GM21717 (cell line): ENCODE measurements around the gene ATG9B.
"Not testable (repeated sequence)": the region's sequence is repeated elsewhere in the genome, so short reads cannot be mapped to it uniquely, and the experiment has no call there.

Source experiments
- ATAC-seq: cut with Tn5 transposase; IDR thresholded peaks from one replicate; pipeline ENCODE4 v1.9.1; 2021; ENCODE audit warnings: mild to moderate bottlenecking, moderate library complexity; ENCODE audit not compliant: unreplicated experiment

Gene ATG9B

DNA sequence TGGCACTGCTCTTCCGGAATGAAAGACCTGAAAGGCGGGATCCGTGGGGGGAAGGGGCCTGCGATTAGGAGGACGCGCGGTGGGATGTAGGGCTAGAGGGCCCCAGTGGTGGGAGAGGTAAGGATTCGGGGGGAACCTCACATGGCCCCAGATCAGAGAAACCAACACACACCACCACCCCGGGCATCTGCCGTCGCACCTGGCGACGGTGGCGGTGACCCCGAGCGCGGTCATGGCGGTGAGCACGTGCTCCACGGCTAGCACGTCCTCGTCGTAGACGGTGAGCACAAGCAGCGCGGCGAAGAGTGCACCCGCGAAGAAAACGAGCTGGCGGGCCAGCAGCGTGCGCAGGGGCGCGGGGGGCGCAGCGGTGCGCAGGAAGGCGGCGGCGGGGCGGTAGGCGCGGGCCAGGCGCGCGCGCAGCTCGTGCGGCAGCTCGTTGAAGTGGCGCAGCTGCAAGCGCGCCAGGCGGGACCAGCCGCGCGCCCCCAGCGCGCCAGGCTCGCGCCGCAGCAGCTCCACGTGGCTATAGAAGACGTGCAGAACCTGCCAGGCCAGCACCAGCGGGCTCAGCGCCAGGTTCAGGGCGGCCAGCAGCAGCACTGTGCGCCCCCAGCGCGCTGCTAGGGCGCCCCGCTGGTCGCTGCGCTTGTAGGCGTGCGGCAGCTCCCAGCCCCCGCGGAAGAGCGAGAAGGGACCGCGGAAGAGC is 5.7 kb downstream of the ATG9B start:
- no peak for ATAC-seq

DNA sequence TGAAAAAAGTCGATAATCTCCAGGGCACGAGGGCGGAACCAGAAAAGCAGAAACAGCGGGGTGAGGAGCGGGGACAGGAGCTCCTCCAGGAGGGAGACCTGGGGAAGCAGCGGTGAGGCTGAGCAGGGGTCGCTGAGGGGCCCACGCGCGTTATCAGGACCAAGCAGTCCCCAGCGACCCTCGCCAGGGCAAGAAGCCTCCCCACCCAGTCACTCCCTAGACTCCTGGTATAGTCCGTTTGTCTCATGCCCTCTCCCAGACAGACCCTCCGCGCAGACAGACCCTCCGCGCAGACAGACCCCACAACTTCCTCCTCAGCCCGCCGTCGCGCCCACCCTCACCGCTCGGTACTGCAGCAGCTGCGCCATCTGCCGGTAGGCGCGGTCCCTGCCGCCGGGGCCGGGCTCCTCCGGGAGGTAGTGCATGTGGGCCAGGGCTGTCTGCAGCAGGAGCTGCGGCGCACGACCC is 6.3 kb downstream of the ATG9B start:
- ATAC-seq = no peak

DNA sequence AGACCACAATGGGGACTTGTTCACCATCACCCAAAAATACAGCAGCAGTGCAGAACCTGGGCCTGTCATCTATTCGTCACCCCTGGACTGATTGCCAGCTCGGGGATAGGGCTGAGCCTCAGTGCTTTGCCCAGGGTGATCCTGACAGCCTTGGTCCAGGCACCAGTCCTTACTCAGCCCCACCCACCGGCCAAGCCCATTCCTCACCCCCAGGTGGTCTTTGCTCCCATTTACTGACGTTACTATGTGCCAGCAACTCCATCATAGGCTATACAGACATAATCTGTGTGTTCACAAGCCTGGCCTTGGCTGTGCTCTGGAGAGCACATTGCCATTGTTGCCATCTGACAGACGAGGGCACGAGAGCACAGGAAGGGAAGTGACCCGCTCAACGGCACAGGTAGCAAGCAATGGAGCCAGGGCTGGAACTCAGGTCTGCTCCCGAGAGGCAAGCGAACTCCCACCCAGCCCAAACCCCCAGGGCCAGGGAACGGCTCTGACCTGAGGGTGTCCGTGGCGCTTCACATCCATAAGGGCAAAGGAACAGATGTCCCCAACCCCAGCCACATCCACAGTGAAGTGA is 6.8 kb downstream of the ATG9B start:
- ATAC-seq = no peak

DNA sequence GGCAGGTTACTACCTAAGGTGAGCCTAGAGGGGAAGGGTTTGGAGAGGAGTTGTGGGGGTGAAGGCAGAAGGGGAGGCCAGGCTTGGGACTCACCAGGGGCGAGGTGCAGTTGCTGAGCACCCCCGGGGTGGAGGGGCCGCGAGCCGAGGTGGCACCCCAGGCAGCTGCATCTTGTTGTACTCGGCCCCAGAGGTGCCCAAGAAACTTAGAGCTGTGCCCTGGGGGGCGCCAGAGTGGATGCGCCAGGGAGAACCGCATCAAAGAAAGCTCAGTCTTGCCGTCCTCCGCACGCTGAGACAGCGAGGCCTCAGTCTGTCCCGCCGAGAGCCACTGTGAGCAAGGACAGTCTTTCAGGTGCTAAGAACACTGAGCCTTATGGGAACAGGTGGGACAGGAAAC is 7.4 kb downstream of the ATG9B start:
- ATAC-seq = no peak

DNA sequence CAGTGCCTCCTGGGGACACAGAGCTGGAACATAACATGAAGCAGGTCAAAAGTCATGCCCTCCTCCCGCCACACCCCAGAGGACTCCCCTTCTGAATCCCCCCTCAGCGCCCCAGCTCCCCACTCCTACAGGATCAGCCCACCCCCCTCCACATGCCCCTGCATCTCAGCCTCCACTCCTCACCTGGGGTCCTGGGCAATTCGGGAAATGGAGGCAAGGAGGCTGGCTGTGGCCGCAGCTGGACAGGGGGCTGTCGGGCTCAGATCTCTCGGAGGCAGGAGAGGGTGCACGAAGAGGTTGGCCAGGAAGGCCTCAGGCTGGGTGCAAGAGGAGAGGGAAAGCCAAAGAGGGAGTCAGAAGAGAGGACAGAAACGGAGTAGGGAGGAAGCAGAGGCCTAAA is 7.8 kb downstream of the ATG9B start:
- ATAC-seq = no peak

DNA sequence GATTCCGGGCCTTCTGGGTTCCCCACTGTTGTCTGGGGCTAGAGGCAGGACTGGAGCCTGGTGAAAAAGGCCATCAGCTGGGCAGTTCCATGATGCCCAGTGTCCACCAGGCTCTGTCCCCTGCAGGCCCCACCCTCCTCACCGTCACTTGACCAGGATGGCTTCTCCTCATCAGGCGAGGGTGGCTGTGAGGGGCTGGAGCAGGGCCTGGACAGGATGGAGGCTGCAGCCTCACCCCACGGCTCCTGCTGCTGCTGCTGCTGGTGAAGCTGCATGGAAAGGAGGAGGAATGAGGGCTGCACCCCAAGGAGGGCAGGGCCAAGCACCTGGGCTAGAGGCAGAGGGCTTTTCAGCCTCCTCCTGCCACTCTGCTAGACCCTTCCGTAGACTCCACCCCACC is 8.3 kb downstream of the ATG9B start:
- ATAC-seq = no peak

DNA sequence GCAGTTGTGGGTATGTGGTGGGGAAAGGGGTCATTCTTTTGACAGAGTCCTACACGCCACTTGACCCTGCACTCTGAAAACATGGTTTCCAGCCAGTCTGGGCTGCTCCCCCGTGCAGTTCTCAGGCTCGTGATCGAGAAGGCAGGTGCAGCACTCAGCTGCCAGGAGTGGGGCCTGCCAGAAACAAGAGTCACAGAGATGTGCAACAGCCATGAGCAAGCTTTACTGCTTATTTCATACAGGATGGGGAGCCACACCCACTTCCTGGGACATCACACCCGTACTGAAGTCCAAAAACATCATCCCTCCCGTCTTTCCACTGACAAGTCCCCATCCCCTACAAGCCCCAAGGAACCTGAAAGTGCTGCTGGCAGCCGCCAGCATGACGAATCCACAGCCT is 9.3 kb downstream of the ATG9B start:
- ATAC-seq = no peak

DNA sequence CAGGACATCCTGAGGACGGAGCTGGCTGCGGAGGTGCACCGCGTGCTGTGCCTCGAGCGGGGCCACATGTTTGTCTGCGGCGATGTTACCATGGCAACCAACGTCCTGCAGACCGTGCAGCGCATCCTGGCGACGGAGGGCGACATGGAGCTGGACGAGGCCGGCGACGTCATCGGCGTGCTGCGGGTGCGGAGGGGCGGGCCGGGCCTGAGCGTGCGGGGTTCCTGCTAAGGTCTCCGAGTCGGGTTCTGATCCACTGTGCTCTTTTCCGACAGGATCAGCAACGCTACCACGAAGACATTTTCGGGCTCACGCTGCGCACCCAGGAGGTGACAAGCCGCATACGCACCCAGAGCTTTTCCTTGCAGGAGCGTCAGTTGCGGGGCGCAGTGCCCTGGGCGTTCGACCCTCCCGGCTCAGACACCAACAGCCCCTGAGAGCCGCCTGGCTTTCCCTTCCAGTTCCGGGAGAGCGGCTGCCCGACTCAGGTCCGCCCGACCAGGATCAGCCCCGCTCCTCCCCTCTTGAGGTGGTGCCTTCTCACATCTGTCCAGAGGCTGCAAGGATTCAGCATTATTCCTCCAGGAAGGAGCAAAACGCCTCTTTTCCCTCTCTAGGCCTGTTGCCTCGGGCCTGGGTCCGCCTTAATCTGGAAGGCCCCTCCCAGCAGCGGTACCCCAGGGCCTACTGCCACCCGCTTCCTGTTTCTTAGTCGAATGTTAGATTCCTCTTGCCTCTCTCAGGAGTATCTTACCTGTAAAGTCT is 10.4 kb downstream of the ATG9B start:
- ATAC-seq = no peak

DNA sequence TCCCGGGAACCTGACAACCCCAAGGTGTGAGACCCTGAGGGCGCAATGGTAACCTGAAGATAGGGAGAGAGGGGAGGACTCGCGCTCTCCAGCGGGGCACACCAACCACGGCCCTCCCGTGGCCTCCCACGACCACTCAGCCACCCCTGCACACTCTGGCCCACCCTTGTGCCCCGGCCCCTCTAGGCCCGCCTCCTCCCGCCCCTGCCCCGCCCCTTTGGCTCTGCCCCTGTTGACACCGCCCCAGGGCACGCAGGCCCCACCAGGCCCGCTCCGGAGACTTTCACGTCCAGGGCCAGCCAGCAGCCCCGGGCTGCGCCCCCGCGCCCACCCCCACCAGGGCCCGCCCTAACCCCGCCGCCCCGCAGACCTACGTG is 10.9 kb downstream of the ATG9B start:
- no peak for ATAC-seq

DNA sequence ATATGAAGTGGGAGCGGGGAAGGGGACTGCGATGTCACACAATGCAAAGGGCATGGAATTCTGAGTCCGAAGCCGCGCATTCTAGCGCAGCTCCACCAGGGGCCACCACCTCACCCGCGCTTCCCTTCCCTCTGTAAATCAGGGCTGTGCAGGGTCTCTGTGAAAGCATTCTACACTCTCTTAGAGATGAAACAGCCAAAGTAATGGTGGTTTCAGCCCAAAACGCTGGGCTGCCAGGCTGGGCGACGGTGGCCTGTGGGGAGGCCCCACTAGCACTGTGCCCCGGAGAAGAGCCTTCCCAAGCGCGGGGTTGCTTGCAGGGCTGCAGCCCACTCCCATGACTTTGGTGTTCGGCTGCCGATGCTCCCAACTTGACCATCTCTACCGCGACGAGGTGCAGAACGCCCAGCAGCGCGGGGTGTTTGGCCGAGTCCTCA is 11.4 kb downstream of the ATG9B start:
- ATAC-seq = no peak

DNA sequence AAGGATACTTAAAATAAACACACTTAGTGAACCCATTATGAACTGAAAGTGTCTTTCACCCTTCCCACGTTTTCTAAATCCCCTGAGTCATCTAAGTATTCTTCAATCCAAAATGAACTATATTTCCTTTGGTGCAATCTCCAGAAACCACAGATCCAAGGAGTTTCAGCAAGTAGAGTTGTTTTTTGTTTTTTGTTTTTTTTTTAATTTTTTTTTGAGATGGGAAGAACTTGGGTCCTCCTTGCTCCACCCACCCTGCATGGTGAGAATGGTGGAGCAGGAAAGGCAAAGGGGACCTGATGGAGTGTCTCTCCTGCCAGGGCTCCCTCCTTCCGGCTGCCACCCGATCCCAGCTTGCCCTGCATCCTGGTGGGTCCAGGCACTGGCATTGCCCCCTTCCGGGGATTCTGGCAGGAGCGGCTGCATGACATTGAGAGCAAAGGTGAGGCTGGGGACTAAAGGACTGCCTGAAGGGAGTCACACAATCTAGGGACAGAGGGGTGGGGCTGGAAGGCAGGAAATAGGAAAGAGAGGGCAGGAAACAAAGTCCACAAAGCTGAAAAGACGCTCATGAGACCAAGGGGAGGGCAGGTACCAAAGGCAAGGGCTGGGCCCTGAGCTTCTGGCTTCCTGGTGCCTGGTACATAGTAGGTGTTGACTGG is 12.1 kb downstream of the ATG9B start:
- ATAC-seq = no peak

DNA sequence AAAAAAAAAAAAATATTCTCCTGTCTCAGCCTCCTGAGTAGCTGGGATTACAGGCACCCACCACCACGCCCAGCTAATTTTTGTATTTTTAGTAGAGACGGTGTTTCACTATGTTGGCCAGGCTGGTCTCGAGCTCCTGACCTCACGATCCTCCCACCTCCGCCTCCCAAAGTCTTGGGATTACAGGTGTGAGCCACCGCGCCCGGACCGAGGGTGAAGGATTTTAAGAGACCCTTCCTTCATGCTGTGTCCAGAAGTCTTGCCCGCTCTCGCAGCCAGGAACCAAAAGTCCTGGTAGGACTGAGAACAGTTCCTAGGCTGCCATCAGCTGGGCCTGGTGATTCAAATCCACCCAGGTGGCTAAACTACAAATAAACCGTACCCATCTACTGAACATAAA is 12.7 kb downstream of the ATG9B start:
- not testable (repeated sequence) for ATAC-seq

DNA sequence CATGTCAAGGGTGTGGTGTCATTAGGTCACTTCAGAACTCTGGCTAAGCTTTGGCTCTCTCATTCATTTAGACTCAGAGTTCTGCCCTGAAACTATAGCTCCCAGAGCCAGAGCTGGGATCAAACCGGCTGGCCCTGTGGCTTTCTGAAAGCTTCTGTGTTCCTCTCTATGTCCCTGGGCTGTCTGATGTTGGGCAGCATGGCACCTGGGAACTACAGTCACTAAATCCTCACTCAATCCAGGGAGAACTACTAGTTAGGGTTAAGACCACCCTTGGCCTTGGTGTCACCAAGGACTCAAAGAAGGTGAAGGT is 13.2 kb downstream of the ATG9B start:
- no peak for ATAC-seq

DNA sequence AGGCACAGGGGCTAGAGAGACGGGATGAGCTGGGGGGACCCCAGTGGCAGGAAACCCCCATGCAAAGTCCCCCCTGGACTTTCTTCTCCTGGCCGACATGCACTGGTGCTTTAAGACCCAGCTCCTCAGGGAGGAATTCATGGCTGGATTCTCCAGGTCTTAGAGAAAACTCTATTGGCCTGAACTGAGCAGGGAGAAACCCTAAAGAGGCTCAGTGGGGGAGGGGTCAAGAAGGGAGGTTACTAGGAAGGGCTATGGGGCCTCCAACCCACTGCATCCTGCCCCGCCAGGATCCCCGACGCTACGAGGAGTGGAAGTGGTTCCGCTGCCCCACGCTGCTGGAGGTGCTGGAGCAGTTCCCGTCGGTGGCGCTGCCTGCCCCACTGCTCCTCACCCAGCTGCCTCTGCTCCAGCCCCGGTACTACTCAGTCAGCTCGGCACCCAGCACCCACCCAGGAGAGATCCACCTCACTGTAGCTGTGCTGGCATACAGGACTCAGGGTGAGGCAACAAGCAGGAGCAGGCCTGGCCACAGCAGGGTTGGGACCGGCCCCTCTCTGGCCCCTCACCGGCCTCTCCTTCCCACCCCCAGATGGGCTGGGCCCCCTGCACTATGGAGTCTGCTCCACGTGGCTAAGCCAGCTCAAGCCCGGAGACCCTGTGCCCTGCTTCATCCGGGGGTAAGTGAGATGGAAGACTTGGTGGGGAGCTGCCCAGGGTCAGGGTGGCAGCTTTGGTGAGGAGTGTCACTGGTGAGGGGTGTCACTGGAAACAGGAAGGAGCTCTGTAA is 13.8 kb downstream of the ATG9B start:
- no peak for ATAC-seq

DNA sequence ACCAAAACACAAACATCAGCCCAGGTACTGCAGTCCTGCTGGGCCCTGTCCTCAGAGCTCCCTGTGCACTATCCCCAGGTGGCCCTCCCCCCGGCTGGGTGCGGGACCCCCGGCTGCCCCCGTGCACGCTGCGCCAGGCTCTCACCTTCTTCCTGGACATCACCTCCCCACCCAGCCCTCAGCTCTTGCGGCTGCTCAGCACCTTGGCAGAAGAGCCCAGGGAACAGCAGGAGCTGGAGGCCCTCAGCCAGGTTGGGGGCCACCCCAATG is 14.3 kb downstream of the ATG9B start:
- ATAC-seq = no peak

DNA sequence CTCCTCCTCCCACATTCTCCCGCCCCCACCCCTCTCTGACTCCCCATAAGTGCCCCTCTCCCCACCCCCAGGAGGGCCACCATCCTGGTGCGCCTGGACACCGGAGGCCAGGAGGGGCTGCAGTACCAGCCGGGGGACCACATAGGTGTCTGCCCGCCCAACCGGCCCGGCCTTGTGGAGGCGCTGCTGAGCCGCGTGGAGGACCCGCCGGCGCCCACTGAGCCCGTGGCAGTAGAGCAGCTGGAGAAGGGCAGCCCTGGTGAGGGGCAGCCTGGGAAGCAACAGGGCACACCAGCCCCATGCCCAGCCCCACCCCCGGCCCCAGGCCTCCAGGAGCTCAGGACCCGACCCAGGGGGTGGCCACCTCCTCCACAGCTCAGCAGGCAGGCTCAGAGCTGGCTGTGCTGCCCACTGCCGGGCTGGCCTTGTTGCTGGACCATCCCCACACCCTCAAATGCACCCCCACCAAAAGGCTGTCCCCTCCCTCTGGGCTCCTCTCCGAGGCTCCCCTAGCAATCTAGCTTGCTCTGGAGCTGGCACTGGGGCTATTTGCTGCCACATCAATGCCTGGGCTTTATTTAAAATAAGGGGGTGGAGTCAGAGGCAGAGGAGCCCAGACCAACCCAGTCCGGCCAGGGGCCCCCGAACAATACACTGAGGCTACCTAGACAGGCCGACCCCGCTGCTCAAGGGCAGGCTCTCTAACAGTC is 14.8 kb downstream of the ATG9B start:
- no peak for ATAC-seq

DNA sequence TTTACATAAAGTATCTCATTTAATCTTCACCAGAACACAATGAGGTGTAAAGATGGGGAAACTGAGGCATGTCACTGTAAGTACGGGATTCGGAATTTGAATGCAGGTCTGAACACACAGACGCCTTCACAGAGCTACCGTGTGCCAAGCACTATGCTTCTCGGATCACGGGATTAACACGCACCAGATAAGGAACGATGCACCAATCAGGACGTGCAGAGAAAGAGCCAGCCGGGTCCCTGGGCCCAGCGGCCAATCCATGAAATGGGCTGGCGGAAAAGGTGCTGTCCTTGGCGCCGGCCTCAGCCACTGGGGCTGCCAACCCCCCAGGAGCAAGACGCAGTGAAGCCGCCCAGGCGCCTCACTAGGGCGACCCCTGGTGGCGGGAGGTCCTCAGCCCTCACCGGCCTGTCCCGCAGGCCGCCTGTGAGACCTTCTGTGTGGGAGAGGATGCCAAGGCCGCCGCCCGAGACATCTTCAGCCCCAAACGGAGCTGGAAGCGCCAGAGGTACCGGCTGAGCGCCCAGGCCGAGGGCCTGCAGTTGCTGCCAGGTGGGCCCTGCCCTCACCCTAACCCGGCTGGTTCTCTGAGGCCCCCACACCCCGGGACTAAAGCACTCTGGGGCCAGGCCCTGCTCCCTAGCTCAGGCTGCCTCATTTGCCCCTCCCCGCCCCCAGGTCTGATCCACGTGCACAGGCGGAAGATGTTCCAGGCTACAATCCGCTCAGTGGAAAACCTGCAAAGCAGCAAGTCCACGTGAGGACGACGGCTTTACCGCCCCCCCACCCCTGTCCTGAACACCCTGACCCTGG is 15.6 kb downstream of the ATG9B start:
- ATAC-seq = peak; percentile 80

DNA sequence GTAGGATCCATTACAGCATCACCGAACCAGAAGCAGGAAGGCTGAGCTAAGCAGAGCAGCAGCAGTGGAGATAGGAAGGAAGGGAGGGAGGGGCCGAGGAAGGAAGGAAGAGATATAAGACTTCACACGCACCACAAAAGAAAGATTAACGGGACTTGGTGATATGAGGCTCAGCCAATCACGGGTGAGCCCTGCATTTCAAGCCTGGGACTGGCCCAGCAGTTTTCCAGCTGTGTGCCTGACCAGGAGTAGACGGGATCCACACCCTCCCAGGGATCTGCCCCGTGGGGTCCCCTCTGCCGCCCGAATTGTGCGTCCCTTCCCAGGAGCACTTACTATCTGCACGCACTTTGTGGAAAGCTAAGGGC is 16.2 kb downstream of the ATG9B start:
- no peak for ATAC-seq

DNA sequence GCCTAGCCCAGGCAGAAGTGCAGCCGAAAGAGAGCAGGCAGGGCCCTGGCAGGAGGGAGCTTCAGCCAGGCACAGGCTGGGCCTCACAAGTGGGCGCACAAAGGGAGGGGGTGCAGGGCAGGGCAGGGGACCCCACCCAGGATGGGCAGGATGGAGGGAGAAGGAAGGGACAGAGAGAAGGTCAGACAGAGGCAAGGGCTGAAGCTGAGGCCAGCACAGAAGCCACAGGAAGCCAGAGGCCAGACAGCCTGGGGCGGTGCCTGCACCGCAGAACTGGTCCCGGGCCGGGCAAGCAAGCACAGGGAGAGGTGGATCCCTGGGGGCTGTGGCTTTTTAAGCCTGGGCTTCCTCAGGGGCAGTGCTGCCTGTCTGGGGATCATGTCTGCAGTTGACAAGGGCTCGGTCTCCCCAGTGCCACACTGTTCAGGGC is 16.8 kb downstream of the ATG9B start:
- ATAC-seq = no peak
